ENCODE data around the gene CCDC27.

CCDC27 gene

DNA sequence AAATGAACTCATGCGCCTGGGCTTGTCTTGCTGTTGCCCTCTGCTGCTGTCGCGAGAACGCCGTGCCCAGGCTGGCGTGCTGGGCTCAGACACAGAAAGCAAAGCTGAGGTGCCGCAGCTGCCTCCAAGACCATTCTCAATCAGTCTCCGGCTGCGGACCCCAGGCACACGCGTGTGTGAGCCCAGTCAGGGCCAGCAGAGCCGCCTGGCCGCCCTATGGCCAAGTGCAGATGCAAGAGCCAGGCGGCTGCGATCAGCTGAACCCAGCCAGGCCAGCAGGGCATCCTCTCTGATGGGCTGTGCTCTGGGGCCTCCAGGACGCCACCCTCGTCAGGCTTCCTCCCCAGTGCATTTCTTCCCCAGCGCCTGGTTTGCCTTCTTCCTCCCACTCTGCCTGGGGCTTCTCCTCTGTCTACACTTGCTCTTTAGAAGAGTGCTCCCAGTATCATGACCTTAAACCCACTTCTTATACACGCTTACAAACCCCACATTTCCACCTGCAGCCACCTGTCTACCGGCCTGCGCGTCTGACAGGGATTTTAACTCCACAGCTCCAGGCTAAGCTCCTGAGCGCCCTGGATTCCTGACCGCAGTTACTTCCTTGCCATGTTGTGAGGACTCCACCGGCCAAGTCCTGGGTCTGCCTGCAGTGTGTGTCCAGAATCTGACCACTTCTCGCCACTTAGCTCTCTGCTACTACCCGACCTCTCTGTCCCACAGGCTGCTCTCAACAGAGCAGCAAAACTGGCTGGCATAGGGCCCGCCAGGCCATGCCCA lies 65.8 kb downstream of the CCDC27 start:
- DNase-seq (ENCODE audit: low read depth in 2 of 2) = no peak

DNA sequence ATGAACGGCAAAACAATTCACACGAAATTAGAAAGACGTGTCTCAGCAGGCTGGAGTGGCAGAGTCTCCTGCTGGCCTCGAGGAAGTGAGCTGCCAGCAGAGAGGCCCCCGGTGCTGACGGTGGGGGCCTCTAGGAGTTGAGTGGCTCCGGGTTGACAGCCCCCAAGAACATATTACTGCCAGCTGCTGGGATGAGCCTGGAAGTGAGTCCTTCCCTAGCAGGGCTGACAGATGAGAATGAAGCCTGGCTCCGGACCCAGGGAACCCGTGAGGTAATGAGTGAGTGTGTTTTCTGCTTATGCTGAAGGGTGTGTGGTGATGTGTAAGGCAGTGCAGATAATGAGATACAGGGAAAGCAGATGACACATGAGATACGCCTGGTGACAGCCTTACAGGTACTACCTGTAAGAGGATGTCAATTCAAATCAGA lies 67.5 kb downstream of the CCDC27 start:
- DNase-seq (ENCODE audit: low read depth in 2 of 2) = no peak

DNA sequence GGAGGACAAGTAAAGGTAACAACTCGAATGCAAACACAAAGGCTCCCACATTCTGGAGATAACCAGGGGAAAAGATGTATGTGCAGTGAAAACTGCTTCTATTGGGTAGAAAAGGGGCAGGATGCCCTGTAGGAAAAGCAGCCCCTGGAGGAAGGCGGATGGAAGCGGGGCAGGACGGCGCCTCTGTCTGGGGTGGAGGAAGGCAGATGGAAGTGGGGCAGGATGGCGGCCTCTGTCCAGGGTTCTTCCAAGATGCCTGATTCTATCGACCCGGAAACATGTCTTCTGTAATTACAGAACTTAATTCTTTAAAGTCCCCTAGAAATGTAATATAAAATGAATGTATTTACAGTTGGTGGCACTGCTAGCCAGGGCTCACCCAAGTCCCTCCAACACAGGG lies 68.1 kb downstream of the CCDC27 start:
- no peak for DNase-seq (ENCODE audit: low read depth in 2 of 2)

DNA sequence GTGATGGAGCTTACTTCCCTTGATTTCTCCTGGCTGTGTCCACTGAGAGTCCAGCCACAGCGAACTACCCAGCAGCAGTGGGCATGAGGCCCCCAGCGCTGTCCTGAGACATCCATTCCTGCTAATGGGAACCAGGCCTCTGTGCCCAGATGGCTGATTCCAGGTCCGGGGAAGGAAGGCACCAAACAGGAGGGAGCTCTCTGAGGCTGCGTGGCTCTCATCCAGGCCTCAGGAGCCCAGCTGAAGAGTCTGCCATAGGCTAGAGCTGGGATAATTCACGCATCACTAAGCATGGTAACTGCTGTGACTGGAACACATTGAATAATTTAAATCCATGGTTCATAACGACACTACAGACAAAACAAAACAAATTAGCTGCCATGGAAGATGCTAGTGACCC lies 68.8 kb downstream of the CCDC27 start:
- no peak for DNase-seq (ENCODE audit: low read depth in 2 of 2)

All from stimulated activated CD4-positive, alpha-beta T cell treated with anti-CD3 and anti-CD28 coated beads, Interleukin-4, amount 100 ng/mL, for 48 hours (primary cell).